Nephron (organoid): ENCODE results near the gene ABR.

Experiments used
- H3K27ac Mint-ChIP-seq, 3 experiments: 2 replicates each; pipeline ENCODE4 v1.8.0; 2020; ENCODE audit warnings: mixed read lengths in 3 of 3, mild to moderate bottlenecking in 2 of 3, moderate library complexity in 1 of 3
- H3K27me3 Mint-ChIP-seq: 2 replicates; pipeline ENCODE4 v1.8.0; 2021; ENCODE audit warnings: low read depth, mild to moderate bottlenecking, moderate library complexity, mixed read lengths
- H3K36me3 Mint-ChIP-seq: 2 replicates; pipeline ENCODE4 v1.8.0; 2020; ENCODE audit warnings: low read depth, mixed read lengths
- H3K4me1 Mint-ChIP-seq: 2 replicates; pipeline ENCODE4 v1.8.0; 2020; ENCODE audit warnings: mixed read lengths
- H3K4me3 Mint-ChIP-seq, 3 experiments: 2 replicates each; pipeline ENCODE4 v1.8.0; 2020; ENCODE audit warnings: mild to moderate bottlenecking in 3 of 3, mixed read lengths in 3 of 3, moderate library complexity in 2 of 3
- H3K9me3 Mint-ChIP-seq: 2 replicates; pipeline ENCODE4 v1.8.0; 2020; ENCODE audit warnings: mixed read lengths
- TF ChIP-seq, protein P1 (sequence below), 3 experiments: fragments of 200-600 bp; sonication (generic); IDR thresholded peaks; one replicate each; pipeline ENCODE4 v1.5.0; 2021; ENCODE audit warnings: antibody characterized with exemption in 3 of 3; ENCODE audit not compliant: unreplicated experiment in 3 of 3

ABR gene

GRCh38 chr17:1179818-1180742 is at the start of gene ABR:
ABR (minus strand) TSS chr17:1179981; CDS start chr17:1179727, 254 bp downstream.
- peaks cover 4% of the 10 kb centered on the region for H3K36me3 Mint-ChIP-seq

DNA sequence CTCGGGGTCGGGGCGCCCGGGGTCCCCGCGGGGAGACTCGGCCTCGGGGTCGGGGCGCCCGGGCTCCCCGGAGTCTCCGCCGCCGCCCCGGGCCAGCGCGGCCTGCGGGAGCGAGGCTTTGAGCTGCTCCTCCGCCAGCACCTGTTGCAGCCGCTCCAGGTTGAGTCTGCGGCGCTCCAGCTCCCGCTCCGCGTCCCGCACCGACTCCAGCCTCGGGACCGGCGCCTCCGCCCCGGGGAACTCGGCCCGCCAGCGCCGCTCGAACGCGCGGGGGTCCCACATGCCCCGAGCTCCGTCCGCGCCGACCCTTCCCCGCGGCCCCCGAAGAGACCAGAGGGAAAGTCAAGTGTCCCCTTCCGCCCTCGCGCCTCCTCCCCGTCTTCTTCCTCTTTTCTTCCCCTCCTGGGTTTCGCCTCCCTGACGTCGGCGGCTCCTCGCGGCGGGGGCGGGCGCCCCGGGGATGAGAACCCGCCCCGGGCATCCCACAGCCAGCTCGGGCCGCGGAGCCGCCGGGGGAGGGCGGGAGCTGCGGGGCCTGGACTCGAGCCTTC is 49.6 kb upstream of the ABR start:
- Mint-ChIP-seq H3K36me3 (no peaks in the 10 kb centered on the region), H3K27me3 (peaks cover 84% of the 10 kb centered on the region), H3K4me3 (no peak overlapping the region), H3K9me3 (no peaks in the 10 kb centered on the region), H3K4me1 (peaks cover 25% of the 10 kb centered on the region), H3K27ac (no peak overlapping the region)
- TF ChIP-seq, protein P1, sequence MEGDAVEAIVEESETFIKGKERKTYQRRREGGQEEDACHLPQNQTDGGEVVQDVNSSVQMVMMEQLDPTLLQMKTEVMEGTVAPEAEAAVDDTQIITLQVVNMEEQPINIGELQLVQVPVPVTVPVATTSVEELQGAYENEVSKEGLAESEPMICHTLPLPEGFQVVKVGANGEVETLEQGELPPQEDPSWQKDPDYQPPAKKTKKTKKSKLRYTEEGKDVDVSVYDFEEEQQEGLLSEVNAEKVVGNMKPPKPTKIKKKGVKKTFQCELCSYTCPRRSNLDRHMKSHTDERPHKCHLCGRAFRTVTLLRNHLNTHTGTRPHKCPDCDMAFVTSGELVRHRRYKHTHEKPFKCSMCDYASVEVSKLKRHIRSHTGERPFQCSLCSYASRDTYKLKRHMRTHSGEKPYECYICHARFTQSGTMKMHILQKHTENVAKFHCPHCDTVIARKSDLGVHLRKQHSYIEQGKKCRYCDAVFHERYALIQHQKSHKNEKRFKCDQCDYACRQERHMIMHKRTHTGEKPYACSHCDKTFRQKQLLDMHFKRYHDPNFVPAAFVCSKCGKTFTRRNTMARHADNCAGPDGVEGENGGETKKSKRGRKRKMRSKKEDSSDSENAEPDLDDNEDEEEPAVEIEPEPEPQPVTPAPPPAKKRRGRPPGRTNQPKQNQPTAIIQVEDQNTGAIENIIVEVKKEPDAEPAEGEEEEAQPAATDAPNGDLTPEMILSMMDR (IDR thresholded peaks at IDR 0.05; ENCODE audit: unreplicated experiment in 3 of 3) = no peak

More at GRCh38 chr17:1179818-1180742, at the start of gene ABR:
- Mint-ChIP-seq H3K4me1 (peaks cover 45% of the 10 kb centered on the region), H3K27ac (no peak within 1 kb of the TSS), H3K4me3 (peak within 1 kb of the TSS; percentile 84 to 87 (median 86)), H3K27me3 (peaks cover 22% of the 10 kb centered on the region), H3K9me3 (no peaks in the 10 kb centered on the region)
- TF ChIP-seq, protein P1 (IDR thresholded peaks at IDR 0.05; ENCODE audit: unreplicated experiment in 3 of 3) = no peak

DNA sequence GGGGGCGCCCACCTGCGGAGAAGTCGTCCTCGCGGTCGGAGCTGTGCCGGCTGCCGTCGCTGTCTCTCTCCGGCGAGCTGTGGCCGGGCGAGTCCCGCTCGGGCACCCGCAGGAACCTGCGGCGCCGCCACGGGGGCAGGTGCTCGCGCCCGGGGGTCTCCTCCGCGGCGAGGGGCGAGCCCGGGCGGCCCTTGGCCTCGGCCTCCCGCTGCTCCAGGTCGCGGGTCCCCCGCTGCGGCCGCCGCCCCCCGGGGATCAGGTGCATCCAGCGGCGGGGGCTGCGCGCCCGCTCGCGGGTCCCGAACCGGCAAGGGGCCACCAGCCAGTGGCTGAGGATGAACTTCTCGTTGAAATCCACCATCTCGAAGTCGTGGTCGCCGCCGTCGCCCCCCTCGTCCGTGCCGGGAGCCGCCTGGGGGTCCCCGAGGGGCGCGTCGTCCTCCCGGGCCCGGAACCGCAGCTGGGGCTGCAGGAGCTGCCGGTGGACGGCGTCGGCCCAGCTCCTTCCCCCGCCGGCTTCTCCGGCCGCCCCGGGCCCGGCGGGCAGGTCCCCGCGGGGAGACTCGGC is 49.1 kb upstream of the ABR start:
- TF ChIP-seq, protein P1 (IDR thresholded peaks at IDR 0.05; ENCODE audit: unreplicated experiment in 3 of 3) = no peak
- H3K27ac Mint-ChIP-seq = no peak overlapping the region
- H3K27me3 Mint-ChIP-seq = peaks cover 84% of the 10 kb centered on the region
- no peak overlapping the region for H3K4me3 Mint-ChIP-seq
- peaks cover 25% of the 10 kb centered on the region for H3K4me1 Mint-ChIP-seq
- no peaks in the 10 kb centered on the region for H3K9me3 Mint-ChIP-seq
- no peaks in the 10 kb centered on the region for H3K36me3 Mint-ChIP-seq

GRCh38 chr17:1227917-1228780 is 48.4 kb upstream of the ABR start:
- TF ChIP-seq, protein P1 (IDR thresholded peaks at IDR 0.05; ENCODE audit: unreplicated experiment in 3 of 3) = no peak
- no peaks in the 10 kb centered on the region for H3K9me3 Mint-ChIP-seq
- no peaks in the 10 kb centered on the region for H3K36me3 Mint-ChIP-seq
- peaks cover 25% of the 10 kb centered on the region for H3K4me1 Mint-ChIP-seq
- H3K4me3 Mint-ChIP-seq = peak overlapping the region; percentile 85 to 89 (median 87)
- peak overlapping the region in 1 of 3 experiments; percentile 64 for H3K27ac Mint-ChIP-seq
- H3K27me3 Mint-ChIP-seq = peaks cover 87% of the 10 kb centered on the region

- Mint-ChIP-seq H3K27me3 (peaks cover 80% of the 10 kb centered on the region), H3K9me3 (no peaks in the 10 kb centered on the region), H3K4me1 (peaks cover 25% of the 10 kb centered on the region), H3K4me3 (peak overlapping the region; percentile 37 to 89 (median 85)), H3K36me3 (no peaks in the 10 kb centered on the region), H3K27ac (no peak overlapping the region)
- TF ChIP-seq, protein P1 (IDR thresholded peaks at IDR 0.05; ENCODE audit: unreplicated experiment in 3 of 3) = no peak
These were observed 47.6 kb upstream of the ABR start for GRCh38 chr17:1227365-1227764.
